Sigmoid colon (tissue), 7 donors: Measurements from ENCODE around the gene CIAO2A. TPM values are rescaled to one million over a fixed set of nuclear protein-coding genes. Genes with fewer than 3 reads are reported as not detected.

Source experiments
- DNase-seq: peaks from one replicate; pipeline ENCODE4 v3.0.0-alpha.2; 2019
- H3K27ac ChIP-seq, 4 donors: fragments of 200-600 bp; sonication (generic); one replicate each; pipeline ENCODE4 v1.5.1; 2016 to 2019; ENCODE audit warnings: mild to moderate bottlenecking in 1 of 4
- H3K27me3 ChIP-seq, 3 donors: fragments of 200-600 bp; sonication (generic); one replicate each; pipeline ENCODE4 v1.5.1; 2019; ENCODE audit warnings: mild to moderate bottlenecking in 1 of 3
- H3K36me3 ChIP-seq, 4 donors: fragments of 200-600 bp; sonication (generic); one replicate each; pipeline ENCODE4 v1.5.1; 2016 to 2019
- H3K4me1 ChIP-seq, 4 donors: fragments of 200-600 bp; sonication (generic); one replicate each; pipeline ENCODE4 v1.5.1; 2017 to 2019
- H3K4me3 ChIP-seq, 4 donors: fragments of 200-600 bp; sonication (generic); one replicate each; pipeline ENCODE4 v1.5.1; 2017 to 2019; ENCODE audit warnings: mild to moderate bottlenecking in 2 of 4, moderate library complexity in 1 of 4
- H3K9me3 ChIP-seq, 4 donors: fragments of 200-600 bp in 3 of 4; sonication (generic) in 3 of 4; one replicate each; pipeline versions ENCODE4 v1.5.1 to v1.6.1; 2013 to 2019
- CTCF ChIP-seq, 4 experiments: fragments of 450-650 bp in 3 of 4; fragments of 200-600 bp in 1 of 4; IDR thresholded peaks; one replicate each; pipeline ENCODE4 v1.5.1; 2016 to 2019; ENCODE audit warnings: antibody characterized with exemption in 4 of 4, mild to moderate bottlenecking in 3 of 4, moderate library complexity in 2 of 4
- EP300 ChIP-seq, 4 donors: sonication (generic); formaldehyde crosslinking; IDR thresholded peaks; one replicate each; pipeline ENCODE4 v1.6.1; 2017; ENCODE audit warnings: antibody characterized with exemption in 4 of 4
- POLR2A ChIP-seq, 2 donors: fragments of 450-650 bp; IDR thresholded peaks; one replicate each; pipeline ENCODE4 v1.6.1; 2016; ENCODE audit warnings: antibody characterized with exemption in 2 of 2, mild to moderate bottlenecking in 2 of 2, moderate library complexity in 2 of 2
- POLR2AphosphoS5 ChIP-seq, 4 donors: sonication (generic); formaldehyde crosslinking; IDR thresholded peaks; one replicate each; pipeline ENCODE4 v1.6.1; 2017; ENCODE audit warnings: antibody characterized with exemption in 4 of 4
- WGBS, 2 donors: extraction: QIAGEN DNeasy Blood & Tissue Kit; methylation state at CpG; one replicate each; pipeline ENCODE4 v1.1.7; 2013; 5-methylcytosine and 5-hydroxymethylcytosine counted together
- intact Hi-C: fragments of 100-400 bp; cut with DNase I; formaldehyde crosslinking; loops from one replicate; pipeline ENCODE4 v1.15.1; 2023
- polyA plus RNA-seq, 3 donors: library from polyadenylated mRNA; stranded (reverse); fragments of 200-250 nt; gene quantifications; one replicate each; pipeline ENCODE4 v1.2.3, GENCODE V29; 2013
- total RNA-seq, 4 donors: library from RNA; depleted of rRNA; stranded (reverse); fragments of >200 nt; gene quantifications; one replicate each; pipeline ENCODE4 v1.1.0, GENCODE V29; 2016
- donor health status: healthy with polysubstance abuse.
- donor health status: Bipolar disorder and iron deficiency.
- donor health status: healthy.

Gene CIAO2A
- total and polyA plus RNA-seq, 7 donors, result 24.7 to 339 (median 51.7) TPM

GRCh38 chr15:64072812-64073211 is 20.8 kb downstream of the CIAO2A start:
- peaks cover 0 to 37% (median 27%) of the 10 kb centered on the region in 4 donors for H3K4me1 ChIP-seq
- 40 to 77% methylated on average over 2 of the region's 2 CpGs for WGBS, 2 donors
- H3K9me3 ChIP-seq, result no peaks in the 10 kb centered on the region
- H3K4me3 ChIP-seq, result no peak overlapping the region
- H3K27ac ChIP-seq, result peak overlapping the region in 3 of 4 donors; percentile 9 to 73 (median 70)
- no peaks in the 10 kb centered on the region for H3K27me3 ChIP-seq
- no peak for DNase-seq
- peaks cover 0 to 20% (median 3%) of the 10 kb centered on the region in 4 donors for H3K36me3 ChIP-seq
- TF ChIP-seq POLR2AphosphoS5 (IDR thresholded peaks at IDR 0.05) (no peak), EP300 (IDR thresholded peaks at IDR 0.05) (no peak), POLR2A (IDR thresholded peaks at IDR 0.05) (no peak), CTCF (IDR thresholded peaks at IDR 0.05) (no peak)
- intact Hi-C loops, result no loop called here

- Histone ChIP-seq H3K4me3 (no peak overlapping the region), H3K36me3 (peaks cover 0 to 20% (median 3%) of the 10 kb centered on the region in 4 donors), H3K9me3 (no peaks in the 10 kb centered on the region), H3K27me3 (no peaks in the 10 kb centered on the region), H3K4me1 (peaks cover 0 to 42% (median 32%) of the 10 kb centered on the region in 4 donors), H3K27ac (peak overlapping the region; percentile 48 to 79 (median 72))
- 91 to 92% methylated on average over 4 of the region's 4 CpGs for WGBS, 2 donors
- intact Hi-C loops, result no loop called here
- DNase-seq, result no peak
- TF ChIP-seq CTCF (IDR thresholded peaks at IDR 0.05) (no peak), EP300 (IDR thresholded peaks at IDR 0.05) (no peak)
Measured at GRCh38 chr15:64071931-64072765, 21.5 kb downstream of the CIAO2A start.

- DNase-seq, result peak; percentile 90
- WGBS, 2 donors, result 61 to 76% methylated on average over 8 of the region's 8 CpGs
- Histone ChIP-seq H3K36me3 (peaks cover 0 to 20% (median 3%) of the 10 kb centered on the region in 4 donors), H3K4me1 (peaks cover 0 to 42% (median 32%) of the 10 kb centered on the region in 4 donors), H3K27me3 (no peaks in the 10 kb centered on the region), H3K4me3 (no peak overlapping the region), H3K9me3 (no peaks in the 10 kb centered on the region), H3K27ac (peak overlapping the region; percentile 48 to 79 (median 72))
- intact Hi-C loops, result no loop called here
- TF ChIP-seq POLR2A (IDR thresholded peaks at IDR 0.05) (no peak), CTCF (IDR thresholded peaks at IDR 0.05) (no peak), EP300 (IDR thresholded peaks at IDR 0.05) (peak in 1 of 4 donors; percentile 65), POLR2AphosphoS5 (IDR thresholded peaks at IDR 0.05) (peak in 3 of 4 donors; percentile 41 to 73 (median 42))
Measured at GRCh38 chr15:64070965-64071851, 22.4 kb downstream of the CIAO2A start.

GRCh38 chr15:64070106-64070505 is 23.5 kb downstream of the CIAO2A start:
- Histone ChIP-seq H3K27ac (peak overlapping the region in 3 of 4 donors; percentile 70 to 79 (median 73)), H3K36me3 (peaks cover 0 to 17% (median 3%) of the 10 kb centered on the region in 4 donors), H3K27me3 (no peaks in the 10 kb centered on the region), H3K4me3 (no peak overlapping the region), H3K9me3 (no peaks in the 10 kb centered on the region), H3K4me1 (peaks cover 0 to 42% (median 32%) of the 10 kb centered on the region in 4 donors)
- DNase-seq, result no peak
- no peak for TF ChIP-seq EP300 (IDR thresholded peaks at IDR 0.05)
- no peak for TF ChIP-seq CTCF (IDR thresholded peaks at IDR 0.05)
- no peak for TF ChIP-seq POLR2A (IDR thresholded peaks at IDR 0.05)
- no peak for TF ChIP-seq POLR2AphosphoS5 (IDR thresholded peaks at IDR 0.05)
- WGBS, 2 donors, result 92% methylated on average over 3 of the region's 3 CpGs
- intact Hi-C loops, result no loop called here
